HG02852 (cell line): ENCODE data around the gene FHAD1.

Experiments used
- ATAC-seq: cut with Tn5 transposase; IDR thresholded peaks from one replicate; pipeline ENCODE4 v1.9.1; 2021; ENCODE audit warnings: mild to moderate bottlenecking, moderate library complexity; ENCODE audit not compliant: unreplicated experiment

Gene FHAD1

GRCh38 chr1:15218287-15219279 lies 28.4 kb upstream of the FHAD1 start:
- no peak for ATAC-seq

GRCh38 chr1:15219280-15220023 lies 27.6 kb upstream of the FHAD1 start:
- ATAC-seq: no peak

- ATAC-seq: no peak
These were observed 27.0 kb upstream of the FHAD1 start for GRCh38 chr1:15220024-15220392.

GRCh38 chr1:15220825-15221431 lies 26.1 kb upstream of the FHAD1 start:
- ATAC-seq: no peak

GRCh38 chr1:15222653-15223303 lies 24.2 kb upstream of the FHAD1 start:
- no peak for ATAC-seq

- ATAC-seq: no peak
These were observed 22.7 kb upstream of the FHAD1 start for GRCh38 chr1:15224259-15224869.

- ATAC-seq: no peak
These were observed 22.0 kb upstream of the FHAD1 start for GRCh38 chr1:15224974-15225373.

- no peak for ATAC-seq
These were observed 21.6 kb upstream of the FHAD1 start for GRCh38 chr1:15225461-15225860.

- no peak for ATAC-seq
These were observed 20.4 kb upstream of the FHAD1 start for GRCh38 chr1:15226388-15227255.

- no peak for ATAC-seq
These were observed 17.3 kb upstream of the FHAD1 start for GRCh38 chr1:15229707-15230131.

GRCh38 chr1:15231714-15232201 lies 15.3 kb upstream of the FHAD1 start:
- ATAC-seq: no peak

GRCh38 chr1:15233689-15234088 lies 13.3 kb upstream of the FHAD1 start:
- no peak for ATAC-seq

GRCh38 chr1:15236321-15236721 lies 10.7 kb upstream of the FHAD1 start:
- no peak for ATAC-seq

GRCh38 chr1:15236746-15237145 lies 10.3 kb upstream of the FHAD1 start:
- ATAC-seq: no peak

- ATAC-seq: no peak
These were observed 8.2 kb upstream of the FHAD1 start for GRCh38 chr1:15238789-15239188.

- ATAC-seq: no peak
These were observed 4.3 kb upstream of the FHAD1 start for GRCh38 chr1:15242766-15243165.

GRCh38 chr1:15243275-15244043 lies 3.6 kb upstream of the FHAD1 start:
- no peak for ATAC-seq

GRCh38 chr1:15244813-15245212 lies 2.2 kb upstream of the FHAD1 start:
- ATAC-seq: no peak
